ENCODE measurements around the gene USP9X. TPM values are rescaled to one million over a fixed set of nuclear protein-coding genes. Genes with fewer than 3 reads are reported as not detected.

USP9X gene
- total RNA-seq, 2 experiments from 2014 or later: 38.0 to 58.5 TPM

GRCh38 chrX:41082783-41083182 is 2.5 kb upstream of the USP9X start:
- peaks cover 22% of the 10 kb centered on the region for H3K4me1 ChIP-seq (ENCODE audit: insufficient read depth, low read length, poor library complexity, severe bottlenecking)
- H3K79me2 ChIP-seq (ENCODE audit: insufficient read depth, low read depth, low read length): peaks cover 28% of the 10 kb centered on the region
- peak overlapping the region; percentile 88; the same call in 1 of the 2 replicates for H2AFZ ChIP-seq (ENCODE audit: low read length)
- no TSS peak for BruUV-seq (replicated peaks)
- no peak for DNase-seq (ENCODE audit: low spot score)
- no peaks in the 10 kb centered on the region for H3K9me3 ChIP-seq (ENCODE audit: low read length)
- ChIA-PET POLR2A (interaction anchor here (0.5 kb wide), 1 partner anchor 21 kb away, joined by 3 read pairs; no protein-coding TSS in a partner anchor), CTCF (ENCODE audit: unreplicated experiment) (no interaction called here)
- no peak overlapping the region for H3K4me2 ChIP-seq (ENCODE audit: low read length)
- intact Hi-C loops (cut with micrococcal nuclease; ENCODE audit: unreplicated experiment): loop anchor here (10.0 kb wide), 2 partner anchors 438 to 498 kb away; partner anchors contain the start of genes ATP6AP2 and CXorf38
- no peak for TF ChIP-seq EZH2phosphoT487 (IDR thresholded peaks at IDR 0.05; ENCODE audit: borderline replicate concordance, low read depth, low read length)
- TF ChIP-seq, protein P1, sequence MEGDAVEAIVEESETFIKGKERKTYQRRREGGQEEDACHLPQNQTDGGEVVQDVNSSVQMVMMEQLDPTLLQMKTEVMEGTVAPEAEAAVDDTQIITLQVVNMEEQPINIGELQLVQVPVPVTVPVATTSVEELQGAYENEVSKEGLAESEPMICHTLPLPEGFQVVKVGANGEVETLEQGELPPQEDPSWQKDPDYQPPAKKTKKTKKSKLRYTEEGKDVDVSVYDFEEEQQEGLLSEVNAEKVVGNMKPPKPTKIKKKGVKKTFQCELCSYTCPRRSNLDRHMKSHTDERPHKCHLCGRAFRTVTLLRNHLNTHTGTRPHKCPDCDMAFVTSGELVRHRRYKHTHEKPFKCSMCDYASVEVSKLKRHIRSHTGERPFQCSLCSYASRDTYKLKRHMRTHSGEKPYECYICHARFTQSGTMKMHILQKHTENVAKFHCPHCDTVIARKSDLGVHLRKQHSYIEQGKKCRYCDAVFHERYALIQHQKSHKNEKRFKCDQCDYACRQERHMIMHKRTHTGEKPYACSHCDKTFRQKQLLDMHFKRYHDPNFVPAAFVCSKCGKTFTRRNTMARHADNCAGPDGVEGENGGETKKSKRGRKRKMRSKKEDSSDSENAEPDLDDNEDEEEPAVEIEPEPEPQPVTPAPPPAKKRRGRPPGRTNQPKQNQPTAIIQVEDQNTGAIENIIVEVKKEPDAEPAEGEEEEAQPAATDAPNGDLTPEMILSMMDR (conservative IDR thresholded peaks at IDR 0.05; ENCODE audit: low read length): no peak
- H3K9me2 ChIP-seq (ENCODE audit: insufficient read depth, low read length): no peaks in the 10 kb centered on the region
- peaks cover 3% of the 10 kb centered on the region for H3K36me3 ChIP-seq (ENCODE audit: insufficient read depth, low read length)
- H3K27ac ChIP-seq (ENCODE audit: low read depth, low read length, poor library complexity, severe bottlenecking): no peak overlapping the region
- peaks cover 8% of the 10 kb centered on the region; the same call in 1 of the 2 replicates for H4K20me1 ChIP-seq (ENCODE audit: insufficient read depth, low read length)
- H3K4me3 ChIP-seq (ENCODE audit: low read depth, low read length, poor library complexity, severe bottlenecking): no peak overlapping the region

GRCh38 chrX:41084044-41084892 is 977 bp upstream of the USP9X start:
- no peak for TF ChIP-seq EZH2phosphoT487 (IDR thresholded peaks at IDR 0.05; ENCODE audit: borderline replicate concordance, low read depth, low read length)
- TF ChIP-seq, protein P1 (conservative IDR thresholded peaks at IDR 0.05; ENCODE audit: low read length): no peak
- Histone ChIP-seq H3K4me1 (ENCODE audit: insufficient read depth, low read length, poor library complexity, severe bottlenecking) (peaks cover 32% of the 10 kb centered on the region), H3K79me2 (ENCODE audit: insufficient read depth, low read depth, low read length) (peaks cover 43% of the 10 kb centered on the region), H2AFZ (ENCODE audit: low read length) (peak overlapping the region; percentile 88; the same call in 1 of the 2 replicates), H3K36me3 (ENCODE audit: insufficient read depth, low read length) (peaks cover 17% of the 10 kb centered on the region), H3K4me2 (ENCODE audit: low read length) (peak overlapping the region; percentile 84), H3K4me3 (ENCODE audit: low read depth, low read length, poor library complexity, severe bottlenecking) (peak overlapping the region; percentile 97), H4K20me1 (ENCODE audit: insufficient read depth, low read length) (peaks cover 21% of the 10 kb centered on the region), H3K9me3 (ENCODE audit: low read length) (no peaks in the 10 kb centered on the region), H3K9me2 (ENCODE audit: insufficient read depth, low read length) (no peaks in the 10 kb centered on the region), H3K27ac (ENCODE audit: low read depth, low read length, poor library complexity, severe bottlenecking) (peak overlapping the region; percentile 95)
- POLR2A ChIA-PET: interaction anchor here (0.6 to 1.6 kb wide), 3 partner anchors 31 to 376 kb away, joined by 4 to 6 read pairs (median 4); partner anchors contain the start of gene DDX3X
- peak; percentile 91 for DNase-seq (ENCODE audit: low spot score)
- BruUV-seq (replicated peaks): TSS peak; percentile 99
- intact Hi-C loops (cut with micrococcal nuclease; ENCODE audit: unreplicated experiment): loop anchor here (2.0 to 10.0 kb wide), 4 partner anchors 31 to 499 kb away; partner anchors contain the start of genes ATP6AP2 and CXorf38
- CTCF ChIA-PET (ENCODE audit: unreplicated experiment): interaction anchor here (0.6 kb wide), 1 partner anchor 12 kb away, joined by 4 read pairs; no protein-coding TSS in a partner anchor
